H9 (cell line): ENCODE results near the gene ANKS1B. TPM values are rescaled to one million over a fixed set of nuclear protein-coding genes. Genes with fewer than 3 reads are reported as not detected.

Source experiments
- DNase-seq: peaks from one replicate; pipeline ENCODE4 v3.0.0-alpha.2; 2017
- H2AFZ ChIP-seq: one replicate; pipeline ENCODE4 v1.6.1; 2013; ENCODE audit warnings: mild to moderate bottlenecking, low read length, control low read depth, moderate library complexity
- H2AK5ac ChIP-seq: 2 replicates; pipeline ENCODE4 v1.6.1; 2013; ENCODE audit warnings: low read length, control low read depth, mixed read lengths; ENCODE audit not compliant: insufficient read length
- H2BK120ac ChIP-seq: one replicate; pipeline ENCODE4 v1.6.1; 2013; ENCODE audit warnings: low read depth, mild to moderate bottlenecking, low read length, control low read depth, inconsistent platforms; ENCODE audit not compliant: poor library complexity, severe bottlenecking
- H2BK12ac ChIP-seq: 2 replicates; pipeline ENCODE4 v1.6.1; 2013; ENCODE audit warnings: low read length, control low read depth, mixed read lengths, low read depth; ENCODE audit not compliant: insufficient read length
- H2BK15ac ChIP-seq: 2 replicates; pipeline ENCODE4 v1.6.1; 2013; ENCODE audit warnings: low read depth, low read length, control low read depth
- H2BK20ac ChIP-seq: one replicate; pipeline ENCODE4 v1.6.1; 2013; ENCODE audit warnings: low read depth, mild to moderate bottlenecking, low read length, control low read depth, inconsistent platforms; ENCODE audit not compliant: poor library complexity, severe bottlenecking
- H2BK5ac ChIP-seq: 2 replicates; pipeline ENCODE4 v1.6.1; 2013; ENCODE audit warnings: low read length, control low read depth, mixed read lengths; ENCODE audit not compliant: insufficient read length
- H3K14ac ChIP-seq: 2 replicates; pipeline ENCODE4 v1.6.1; 2013; ENCODE audit warnings: low read length, control low read depth; ENCODE audit not compliant: insufficient read depth
- H3K18ac ChIP-seq: 2 replicates; pipeline ENCODE4 v1.6.1; 2013; ENCODE audit warnings: low read depth, mild to moderate bottlenecking, mixed read lengths, low read length, control low read depth; ENCODE audit not compliant: insufficient read length
- H3K23ac ChIP-seq: 2 replicates; pipeline ENCODE4 v1.6.1; 2013; ENCODE audit warnings: low read length, control low read depth, mixed read lengths, low read depth; ENCODE audit not compliant: insufficient read length
- H3K23me2 ChIP-seq: 2 replicates; pipeline ENCODE4 v1.6.1; 2013; ENCODE audit warnings: low read depth, mild to moderate bottlenecking, mixed read lengths, low read length, control low read depth; ENCODE audit not compliant: insufficient read length, poor library complexity, severe bottlenecking
- H3K27ac ChIP-seq: 2 replicates; pipeline ENCODE4 v1.5.1; 2013; ENCODE audit warnings: low read length, control low read depth, mixed read lengths, low read depth; ENCODE audit not compliant: insufficient read length
- H3K27me3 ChIP-seq: 2 replicates; pipeline ENCODE4 v1.6.1; 2013; ENCODE audit warnings: low read length, control low read depth, inconsistent platforms; ENCODE audit not compliant: insufficient read depth
- H3K4ac ChIP-seq: 2 replicates; pipeline ENCODE4 v1.6.1; 2013; ENCODE audit warnings: low read depth, mild to moderate bottlenecking, control low read depth, inconsistent platforms, low read length, moderate library complexity
- H3K4me1 ChIP-seq: 2 replicates; pipeline ENCODE4 v1.6.1; 2013; ENCODE audit warnings: low read length, control low read depth, inconsistent platforms; ENCODE audit not compliant: insufficient read depth
- H3K4me2 ChIP-seq: 2 replicates; pipeline ENCODE4 v1.6.1; 2013; ENCODE audit warnings: low read length, control low read depth, mixed read lengths; ENCODE audit not compliant: insufficient read length, insufficient read depth
- H3K56ac ChIP-seq: 2 replicates; pipeline ENCODE4 v1.6.1; 2013; ENCODE audit warnings: low read depth, mild to moderate bottlenecking, mixed read lengths, low read length, control low read depth; ENCODE audit not compliant: insufficient read length
- H3K79me1 ChIP-seq: 2 replicates; pipeline ENCODE4 v1.6.1; 2013; ENCODE audit warnings: low read depth, mild to moderate bottlenecking, moderate library complexity, low read length, control low read depth, inconsistent platforms; ENCODE audit not compliant: insufficient read depth, poor library complexity, severe bottlenecking
- H3K79me2 ChIP-seq: 2 replicates; pipeline ENCODE4 v1.6.1; 2013; ENCODE audit warnings: low read length, control low read depth, inconsistent platforms; ENCODE audit not compliant: insufficient read depth
- H3K9ac ChIP-seq: 2 replicates; pipeline ENCODE4 v1.6.1; 2013; ENCODE audit warnings: low read length, control low read depth, mixed read lengths; ENCODE audit not compliant: insufficient read length; ENCODE audit errors: extremely low read depth
- H3K9me3 ChIP-seq: one replicate; pipeline ENCODE4 v1.6.1; 2013; ENCODE audit warnings: low read depth, low read length, inconsistent platforms; ENCODE audit not compliant: control insufficient read depth
- H3T11ph ChIP-seq: one replicate; pipeline ENCODE4 v1.6.1; 2013; ENCODE audit warnings: mild to moderate bottlenecking, low read length, control low read depth, inconsistent platforms
- H4K20me1 ChIP-seq: one replicate; pipeline ENCODE4 v1.6.1; 2013; ENCODE audit not compliant: control insufficient read depth, insufficient read length, insufficient read depth
- H4K5ac ChIP-seq: 2 replicates; pipeline ENCODE4 v1.6.1; 2013; ENCODE audit warnings: low read depth, mild to moderate bottlenecking, mixed read lengths, low read length, control low read depth; ENCODE audit not compliant: insufficient read length
- H4K8ac ChIP-seq: replicated peaks from 2 replicates; pipeline ENCODE4 v1.6.1; 2013; ENCODE audit warnings: low read length, control low read depth, mixed read lengths, low read depth; ENCODE audit not compliant: insufficient read length
- H4K91ac ChIP-seq: 2 replicates; pipeline ENCODE4 v1.6.1; 2013; ENCODE audit warnings: low read depth, mild to moderate bottlenecking, moderate library complexity, mixed read lengths, low read length, control low read depth; ENCODE audit not compliant: insufficient read length
- H3K27ac Mint-ChIP-seq, 3 experiments: 2 replicates in 2 of 3; 3 replicates in 1 of 3; pipeline ENCODE4 v1.8.0; 2020 to 2021; ENCODE audit warnings: mixed read lengths in 3 of 3, mild to moderate bottlenecking in 1 of 3, moderate library complexity in 1 of 3
- H3K27me3 Mint-ChIP-seq: 2 replicates; pipeline ENCODE4 v1.8.0; 2021; ENCODE audit warnings: low read depth, mild to moderate bottlenecking, moderate library complexity, mixed read lengths
- H3K36me3 Mint-ChIP-seq, 3 experiments: 2 replicates in 2 of 3; 3 replicates in 1 of 3; pipeline ENCODE4 v1.8.0; 2020 to 2021; ENCODE audit warnings: low read depth in 3 of 3, mixed read lengths in 3 of 3; ENCODE audit not compliant: insufficient read depth in 1 of 3
- H3K4me1 Mint-ChIP-seq, 2 experiments: 2 replicates each; pipeline ENCODE4 v1.8.0; 2020; ENCODE audit warnings: mixed read lengths in 2 of 2
- H3K4me3 Mint-ChIP-seq, 2 experiments: 2 replicates in 1 of 2; 3 replicates in 1 of 2; pipeline ENCODE4 v1.8.0; 2020 to 2021; ENCODE audit warnings: mild to moderate bottlenecking in 2 of 2, mixed read lengths in 2 of 2, moderate library complexity in 1 of 2
- H3K9me3 Mint-ChIP-seq, 2 experiments: 2 replicates in 1 of 2; 3 replicates in 1 of 2; pipeline ENCODE4 v1.8.0; 2020; ENCODE audit warnings: mild to moderate bottlenecking in 2 of 2, mixed read lengths in 2 of 2, moderate library complexity in 1 of 2
- WGBS: extraction: QIAGEN DNeasy Blood & Tissue Kit; methylation state at CpG from one replicate; pipeline ENCODE4 v1.1.7; 2013; ENCODE audit warnings: missing lambda C conversion rate, low lambda C conversion rate, mixed read lengths; ENCODE audit not compliant: insufficient read length; ENCODE audit errors: extremely low coverage; 5-methylcytosine and 5-hydroxymethylcytosine counted together
- total RNA-seq: library from RNA; stranded (reverse); gene quantifications from 2 replicates; pipeline ENCODE4 v1.2.1, GENCODE V29; 2021
- TF ChIP-seq, protein P1 (sequence below): fragments of 200-600 bp; sonication (generic); conservative IDR thresholded peaks from 3 replicates; pipeline ENCODE4 v1.8.0; 2021; ENCODE audit warnings: antibody characterized with exemption, mild to moderate bottlenecking

Gene ANKS1B
- total RNA-seq, 1 experiment from 2014 or later, result 4.1 TPM

- Histone ChIP-seq H3K4me1 (no peaks in the 10 kb centered on the region), H4K20me1 (no peaks in the 10 kb centered on the region), H3K27ac (no peak overlapping the region), H3K9ac (no peak overlapping the region), H2AK5ac (no peak overlapping the region), H3K56ac (no peak overlapping the region), H3K27me3 (no peaks in the 10 kb centered on the region), H3K4me2 (no peak overlapping the region), H2BK12ac (no peak overlapping the region), H3K79me2 (no peaks in the 10 kb centered on the region), H3T11ph (no peak overlapping the region), H2BK5ac (no peak overlapping the region), H2BK20ac (no peak overlapping the region), H2AFZ (no peak overlapping the region), H3K23me2 (no peaks in the 10 kb centered on the region), H4K91ac (no peak overlapping the region), H2BK15ac (no peak overlapping the region), H3K4ac (no peak overlapping the region), H4K8ac (no peak overlapping the region), H3K9me3 (no peaks in the 10 kb centered on the region), H3K14ac (no peak overlapping the region), H4K5ac (no peak overlapping the region), H3K79me1 (no peaks in the 10 kb centered on the region), H3K23ac (no peak overlapping the region), H2BK120ac (no peak overlapping the region), H3K18ac (no peak overlapping the region)
- no CpG with 5 or more reads among the region's 4 CpGs for WGBS
- Mint-ChIP-seq H3K36me3 (peaks cover 0 to 5% (median 4%) of the 10 kb centered on the region in 3 experiments; a peak in 4 of 7 replicates), H3K27ac (no peak overlapping the region), H3K4me1 (peaks cover 17 to 21% of the 10 kb centered on the region in 2 experiments), H3K27me3 (no peaks in the 10 kb centered on the region), H3K4me3 (no peak overlapping the region), H3K9me3 (no peaks in the 10 kb centered on the region; a peak in 1 of 5 replicates)
- TF ChIP-seq, protein P1, sequence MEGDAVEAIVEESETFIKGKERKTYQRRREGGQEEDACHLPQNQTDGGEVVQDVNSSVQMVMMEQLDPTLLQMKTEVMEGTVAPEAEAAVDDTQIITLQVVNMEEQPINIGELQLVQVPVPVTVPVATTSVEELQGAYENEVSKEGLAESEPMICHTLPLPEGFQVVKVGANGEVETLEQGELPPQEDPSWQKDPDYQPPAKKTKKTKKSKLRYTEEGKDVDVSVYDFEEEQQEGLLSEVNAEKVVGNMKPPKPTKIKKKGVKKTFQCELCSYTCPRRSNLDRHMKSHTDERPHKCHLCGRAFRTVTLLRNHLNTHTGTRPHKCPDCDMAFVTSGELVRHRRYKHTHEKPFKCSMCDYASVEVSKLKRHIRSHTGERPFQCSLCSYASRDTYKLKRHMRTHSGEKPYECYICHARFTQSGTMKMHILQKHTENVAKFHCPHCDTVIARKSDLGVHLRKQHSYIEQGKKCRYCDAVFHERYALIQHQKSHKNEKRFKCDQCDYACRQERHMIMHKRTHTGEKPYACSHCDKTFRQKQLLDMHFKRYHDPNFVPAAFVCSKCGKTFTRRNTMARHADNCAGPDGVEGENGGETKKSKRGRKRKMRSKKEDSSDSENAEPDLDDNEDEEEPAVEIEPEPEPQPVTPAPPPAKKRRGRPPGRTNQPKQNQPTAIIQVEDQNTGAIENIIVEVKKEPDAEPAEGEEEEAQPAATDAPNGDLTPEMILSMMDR, result no peak
- DNase-seq, result no peak
Observed at GRCh38 chr12:99260456-99260996, 724.2 kb downstream of the ANKS1B start.
